Astrocyte of the cerebellum (primary cell): ENCODE data around the gene RTP4.

Experiments
- DNase-seq: peaks from one replicate; pipeline ENCODE4 v3.0.0-alpha.2; 2011; ENCODE audit warnings: low read depth
- H3K4me3 ChIP-seq: 2 replicates; pipeline ENCODE4 v1.5.1; 2011; ENCODE audit warnings: mild to moderate bottlenecking, low read depth, low read length, moderate library complexity
- CTCF ChIP-seq: IDR thresholded peaks from 2 replicates; pipeline ENCODE4 v1.5.1; 2012; ENCODE audit warnings: low read length, low read depth, moderate library complexity, mild to moderate bottlenecking; ENCODE audit errors: missing control alignments
- in situ Hi-C: cut with HindIII; loops from 2 replicates; pipeline ENCODE4 v1.10.0; 2017; ENCODE audit warnings: low sequenced_read_pairs

RTP4 gene

GRCh38 chr3:187325632-187326031, 42.6 kb upstream of the RTP4 start:
- in situ Hi-C loops = no loop called here
- H3K4me3 ChIP-seq = no peak overlapping the region
- no peak for TF ChIP-seq CTCF
- no peak for DNase-seq

GRCh38 chr3:187327845-187328244, 40.3 kb upstream of the RTP4 start:
- TF ChIP-seq CTCF = no peak

GRCh38 chr3:187328691-187329090, 39.5 kb upstream of the RTP4 start:
- in situ Hi-C loops = no loop called here
- no peak for TF ChIP-seq CTCF
- H3K4me3 ChIP-seq = no peak overlapping the region
- DNase-seq = no peak

More at GRCh38 chr3:187327845-187328244, 40.3 kb upstream of the RTP4 start:
- in situ Hi-C loops = no loop called here
- no peak overlapping the region for H3K4me3 ChIP-seq
- no peak for DNase-seq

GRCh38 chr3:187334904-187335303, 33.3 kb upstream of the RTP4 start:
- DNase-seq = no peak
- in situ Hi-C loops = no loop called here
- no peak for TF ChIP-seq CTCF
- H3K4me3 ChIP-seq = no peak overlapping the region

- TF ChIP-seq CTCF = no peak
- DNase-seq = no peak
- in situ Hi-C loops = no loop called here
Observed at GRCh38 chr3:187336322-187336721, 31.9 kb upstream of the RTP4 start.

GRCh38 chr3:187340578-187340977, 27.6 kb upstream of the RTP4 start:
- TF ChIP-seq CTCF = no peak
- no peak for DNase-seq
- in situ Hi-C loops = no loop called here
- no peak overlapping the region for H3K4me3 ChIP-seq

More at GRCh38 chr3:187336322-187336721, 31.9 kb upstream of the RTP4 start:
- H3K4me3 ChIP-seq = no peak overlapping the region

- H3K4me3 ChIP-seq = no peak overlapping the region
- in situ Hi-C loops = no loop called here
- no peak for DNase-seq
- TF ChIP-seq CTCF = no peak
Observed at GRCh38 chr3:187342255-187342654, 25.9 kb upstream of the RTP4 start.
